Mesothelial cell of epicardium (in vitro differentiated cells): ENCODE data around the gene MYRF. TPM values are rescaled to one million over a fixed set of nuclear protein-coding genes. Genes with fewer than 3 reads are reported as not detected.

ENCODE experiments used
- DNase-seq, 2 experiments: peaks; one replicate each; pipeline ENCODE4 v3.0.0; 2021; ENCODE audit warnings: low spot score in 2 of 2; ENCODE audit not compliant: unreplicated experiment in 2 of 2
- H3K27ac Mint-ChIP-seq: 2 replicates; pipeline ENCODE4 v1.8.0; 2021; ENCODE audit warnings: mixed read lengths
- H3K27me3 Mint-ChIP-seq: 2 replicates; pipeline ENCODE4 v1.8.0; 2021; ENCODE audit warnings: low read depth, mixed read lengths
- H3K36me3 Mint-ChIP-seq: 2 replicates; pipeline ENCODE4 v1.8.0; 2021; ENCODE audit warnings: mixed read lengths
- H3K4me1 Mint-ChIP-seq: 2 replicates; pipeline ENCODE4 v1.8.0; 2021; ENCODE audit warnings: mixed read lengths
- H3K4me3 Mint-ChIP-seq: 2 replicates; pipeline ENCODE4 v1.8.0; 2021; ENCODE audit warnings: mild to moderate bottlenecking, moderate library complexity, mixed read lengths
- H3K9me3 Mint-ChIP-seq: 2 replicates; pipeline ENCODE4 v1.8.0; 2021; ENCODE audit warnings: mixed read lengths
- total RNA-seq: library from RNA; stranded (reverse); gene quantifications from 3 replicates; pipeline ENCODE4 v1.2.1, GENCODE V29; 2021
- TF ChIP-seq, protein P1 (sequence below): fragments of 200-600 bp; sonication (generic); IDR thresholded peaks from one replicate; pipeline ENCODE4 v1.5.0; 2021; ENCODE audit warnings: antibody characterized with exemption; ENCODE audit not compliant: unreplicated experiment

The MYRF gene
- total RNA-seq, 1 donor from 2014 or later = 428 TPM

DNA sequence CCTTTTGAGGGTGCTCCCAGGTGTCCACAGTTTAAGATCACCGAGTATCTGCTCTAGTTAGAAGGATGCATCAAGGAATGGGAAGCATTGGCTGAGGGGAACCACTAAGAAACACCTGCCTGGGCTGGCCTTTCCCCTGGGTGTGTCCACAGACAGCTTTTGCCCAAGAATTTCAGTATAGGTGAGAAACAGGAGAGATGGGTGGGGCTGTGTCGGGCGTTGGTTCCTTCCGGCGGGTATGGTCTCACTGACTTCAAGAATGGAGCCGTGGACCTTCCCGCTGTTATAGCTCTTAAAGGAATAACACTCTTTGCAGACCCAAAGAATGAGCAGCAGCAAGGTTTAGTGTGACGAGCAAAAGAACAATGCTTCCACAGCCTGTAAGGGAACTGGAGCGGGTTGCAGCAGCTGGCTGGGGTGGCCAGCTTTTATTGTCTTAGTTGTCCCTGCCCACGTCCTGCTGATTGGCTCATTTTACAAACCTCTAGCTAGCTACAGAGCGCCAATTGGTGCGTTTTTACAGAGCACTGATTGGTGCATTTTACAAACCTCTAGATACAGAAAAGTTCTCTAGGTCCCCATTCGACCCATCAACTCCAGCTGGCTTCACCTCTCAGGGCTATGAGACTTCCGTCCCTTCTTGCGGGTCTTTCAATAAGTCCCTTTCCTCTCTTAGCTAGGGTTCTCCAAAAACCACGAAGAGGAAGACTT lies 62.0 kb downstream of the MYRF start:
- Mint-ChIP-seq H3K36me3 (peaks cover 30% of the 10 kb centered on the region), H3K27me3 (no peaks in the 10 kb centered on the region), H3K9me3 (no peaks in the 10 kb centered on the region), H3K4me1 (peaks cover 17% of the 10 kb centered on the region), H3K27ac (peak overlapping the region; percentile 99), H3K4me3 (peak overlapping the region; percentile 93)
- DNase-seq = no peak
- TF ChIP-seq, protein P1, sequence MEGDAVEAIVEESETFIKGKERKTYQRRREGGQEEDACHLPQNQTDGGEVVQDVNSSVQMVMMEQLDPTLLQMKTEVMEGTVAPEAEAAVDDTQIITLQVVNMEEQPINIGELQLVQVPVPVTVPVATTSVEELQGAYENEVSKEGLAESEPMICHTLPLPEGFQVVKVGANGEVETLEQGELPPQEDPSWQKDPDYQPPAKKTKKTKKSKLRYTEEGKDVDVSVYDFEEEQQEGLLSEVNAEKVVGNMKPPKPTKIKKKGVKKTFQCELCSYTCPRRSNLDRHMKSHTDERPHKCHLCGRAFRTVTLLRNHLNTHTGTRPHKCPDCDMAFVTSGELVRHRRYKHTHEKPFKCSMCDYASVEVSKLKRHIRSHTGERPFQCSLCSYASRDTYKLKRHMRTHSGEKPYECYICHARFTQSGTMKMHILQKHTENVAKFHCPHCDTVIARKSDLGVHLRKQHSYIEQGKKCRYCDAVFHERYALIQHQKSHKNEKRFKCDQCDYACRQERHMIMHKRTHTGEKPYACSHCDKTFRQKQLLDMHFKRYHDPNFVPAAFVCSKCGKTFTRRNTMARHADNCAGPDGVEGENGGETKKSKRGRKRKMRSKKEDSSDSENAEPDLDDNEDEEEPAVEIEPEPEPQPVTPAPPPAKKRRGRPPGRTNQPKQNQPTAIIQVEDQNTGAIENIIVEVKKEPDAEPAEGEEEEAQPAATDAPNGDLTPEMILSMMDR = no peak

DNA sequence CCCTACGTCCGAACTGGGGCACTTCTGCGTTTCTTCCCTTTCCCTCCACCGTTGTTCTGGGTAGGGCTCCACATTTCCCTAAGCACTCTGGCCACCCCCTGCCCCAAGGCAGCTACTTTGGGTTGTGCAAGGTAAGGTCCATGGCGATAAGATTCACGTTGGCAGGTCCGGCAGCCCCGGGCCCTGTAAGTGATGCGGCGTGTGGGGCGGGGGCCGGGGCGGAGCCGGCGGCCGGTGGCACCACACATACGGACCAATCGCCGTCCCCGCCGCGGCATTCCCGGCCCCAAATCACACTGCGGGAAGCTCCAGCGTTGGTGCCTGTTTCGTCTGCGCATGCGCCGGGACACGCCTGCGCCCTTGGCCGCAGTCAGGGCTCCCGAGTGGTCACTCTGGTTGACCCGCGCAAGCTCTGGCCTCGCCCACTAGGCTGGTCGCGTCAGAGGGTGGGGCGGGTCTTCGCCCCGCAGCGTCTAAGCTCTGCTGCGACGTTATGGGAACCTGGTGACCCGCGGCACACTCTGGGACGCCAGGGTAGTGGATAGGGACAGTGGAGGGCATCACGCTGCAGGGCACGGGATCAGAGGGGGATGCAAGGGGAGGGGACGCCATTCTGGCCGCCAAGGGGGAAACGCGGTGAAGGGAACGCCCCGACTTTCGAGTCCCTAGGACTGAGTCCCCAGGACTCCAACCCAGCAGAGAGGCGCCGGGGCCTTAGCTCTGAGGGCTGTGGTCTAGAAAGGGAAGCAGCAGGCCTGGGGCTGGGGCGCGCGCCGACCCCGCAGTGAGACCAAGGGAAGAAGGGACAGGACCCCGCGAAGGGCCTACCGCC lies 62.7 kb downstream of the MYRF start:
- H3K27ac Mint-ChIP-seq = peak overlapping the region; percentile 99

DNA sequence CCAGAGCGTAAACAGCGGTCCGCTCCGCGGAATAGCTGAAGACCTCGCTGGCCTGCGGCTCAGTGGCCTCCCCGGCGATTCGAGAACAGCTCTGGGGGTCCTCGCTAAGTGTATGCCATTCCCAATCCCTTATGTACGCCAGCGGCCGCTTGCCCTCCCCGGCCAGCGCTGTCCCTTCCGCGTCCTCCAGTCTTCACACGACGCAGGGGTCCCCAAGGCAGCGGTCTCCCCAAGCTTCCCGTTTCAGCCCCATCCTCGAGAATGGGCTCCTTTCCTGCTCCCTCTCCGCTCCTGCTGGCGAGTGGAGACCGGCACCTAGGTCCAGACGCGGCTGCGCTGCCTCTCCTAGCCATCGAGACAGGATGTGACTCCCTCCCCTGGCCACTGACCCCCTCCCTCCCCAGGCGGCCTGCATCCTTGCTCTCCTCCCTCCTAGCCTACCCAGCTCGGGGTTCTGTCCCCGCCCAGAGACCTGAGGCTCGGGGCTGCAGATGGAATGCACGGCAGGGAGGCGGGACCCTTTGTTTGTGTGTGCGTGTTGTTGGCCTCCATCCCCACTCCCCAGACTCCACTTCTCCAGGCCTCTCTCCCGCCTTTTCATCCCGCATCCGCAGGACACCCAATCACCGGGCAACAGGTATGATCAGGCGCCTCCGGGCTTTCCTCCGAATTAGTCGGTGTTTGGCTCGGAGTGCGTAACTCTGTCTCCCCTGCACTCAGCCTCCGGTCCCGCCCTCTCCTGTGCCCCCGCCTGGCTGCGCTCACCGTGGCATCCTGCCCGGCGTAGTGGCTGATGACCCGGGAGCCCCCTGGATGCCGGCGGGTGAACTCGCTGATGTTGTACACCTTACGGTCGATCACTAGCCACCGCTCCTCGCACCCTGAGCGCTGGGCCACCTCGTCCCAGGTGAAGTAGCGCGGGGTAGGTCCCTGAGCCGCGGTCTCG lies 63.6 kb downstream of the MYRF start:
- no peaks in the 10 kb centered on the region for H3K27me3 Mint-ChIP-seq
- H3K4me1 Mint-ChIP-seq = peaks cover 17% of the 10 kb centered on the region
- H3K4me3 Mint-ChIP-seq = peak overlapping the region; percentile 93
- TF ChIP-seq, protein P1 = no peak
- H3K27ac Mint-ChIP-seq = peak overlapping the region; percentile 99
- H3K36me3 Mint-ChIP-seq = peaks cover 20% of the 10 kb centered on the region
- DNase-seq = peak; percentile 45 to 67
- no peaks in the 10 kb centered on the region for H3K9me3 Mint-ChIP-seq

More for the DNA sequence above, 62.7 kb downstream of the MYRF start:
- no peaks in the 10 kb centered on the region for H3K27me3 Mint-ChIP-seq
- DNase-seq = peak; percentile 77 to 86
- H3K36me3 Mint-ChIP-seq = peaks cover 25% of the 10 kb centered on the region
- peaks cover 17% of the 10 kb centered on the region for H3K4me1 Mint-ChIP-seq
- H3K9me3 Mint-ChIP-seq = no peaks in the 10 kb centered on the region
- peak overlapping the region; percentile 93 for H3K4me3 Mint-ChIP-seq
- TF ChIP-seq, protein P1 = no peak

DNA sequence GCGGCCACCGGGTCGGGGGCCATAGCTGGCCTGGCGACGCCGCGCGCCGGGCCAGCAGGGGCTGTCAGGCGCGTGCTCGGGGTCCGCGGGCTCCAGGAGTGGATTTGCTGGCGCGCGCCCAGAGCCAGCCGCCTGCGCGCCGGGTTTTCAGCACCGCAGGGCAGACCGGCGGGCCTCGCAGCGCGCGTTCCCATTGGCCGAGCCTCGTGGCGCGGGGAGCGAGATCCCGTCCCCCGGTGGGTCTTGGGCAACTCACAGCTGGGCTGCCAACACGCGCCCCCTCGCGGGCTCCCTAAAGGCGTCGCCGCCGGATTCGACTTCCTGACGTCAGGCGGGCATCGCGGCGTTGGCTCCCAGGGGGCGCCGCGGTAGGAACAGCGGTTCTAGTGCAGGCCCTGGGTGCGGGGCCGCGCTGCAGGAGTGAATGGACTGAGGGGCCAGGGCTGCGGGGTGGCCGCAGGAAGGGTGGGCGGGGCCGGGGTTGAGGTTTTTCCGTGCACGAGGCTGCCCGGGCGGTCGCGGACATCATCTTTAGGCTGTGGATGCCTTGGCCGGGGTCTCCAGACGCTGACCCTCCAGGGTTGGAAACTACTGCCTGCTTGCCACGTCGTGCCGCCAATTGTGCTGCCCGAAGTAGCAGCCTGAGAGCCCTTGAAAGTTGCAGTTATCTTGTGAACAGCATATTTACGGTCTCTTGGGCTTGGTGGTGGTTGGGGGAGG lies 64.5 kb downstream of the MYRF start, which contains the start of gene FADS1:
Gene FADS1 (minus strand): TSS at position 268 of the 720 bp plus-strand sequence. CDS start 74 bp downstream, at position 194.
- no peaks in the 10 kb centered on the region for H3K27me3 Mint-ChIP-seq
- H3K27ac Mint-ChIP-seq = peak within 1 kb of the TSS; percentile 99
- no peaks in the 10 kb centered on the region for H3K9me3 Mint-ChIP-seq
- peaks cover 18% of the 10 kb centered on the region for H3K36me3 Mint-ChIP-seq
- H3K4me1 Mint-ChIP-seq = peaks cover 17% of the 10 kb centered on the region
- TF ChIP-seq, protein P1 = no peak
- peak; percentile 88 to 92 for DNase-seq
- peak within 1 kb of the TSS; percentile 93 for H3K4me3 Mint-ChIP-seq
